ENCODE data around the gene TCF7L2.

The TCF7L2 gene

GRCh38 chr10:112967200-112967599 lies 17.2 kb downstream of the TCF7L2 start:
- DNase-seq = no peak

DNA sequence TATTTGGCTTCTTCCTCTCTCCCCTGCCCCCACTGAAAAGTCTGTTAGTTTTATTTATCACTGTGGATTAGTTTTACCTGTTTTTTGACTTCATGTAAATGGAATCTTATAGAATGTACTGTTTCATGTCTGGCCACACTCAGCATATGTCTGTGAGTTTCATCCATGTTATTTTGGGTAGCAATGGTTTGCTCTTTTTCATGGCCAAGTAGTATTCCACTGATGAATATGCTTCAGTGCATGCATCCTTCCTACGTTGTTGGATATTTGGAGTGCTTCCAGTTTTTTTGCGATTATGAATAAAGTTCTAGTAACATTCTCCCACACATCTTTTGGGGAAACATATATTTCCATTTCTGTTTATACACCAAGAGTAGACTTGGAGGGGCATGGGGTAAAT lies 19.1 kb downstream of the TCF7L2 start:
- no peak for DNase-seq

- DNase-seq = no peak
Measured at GRCh38 chr10:112969542-112969941, 19.5 kb downstream of the TCF7L2 start.

- DNase-seq = no peak
Measured at GRCh38 chr10:112970021-112970420, 20.0 kb downstream of the TCF7L2 start.

DNA sequence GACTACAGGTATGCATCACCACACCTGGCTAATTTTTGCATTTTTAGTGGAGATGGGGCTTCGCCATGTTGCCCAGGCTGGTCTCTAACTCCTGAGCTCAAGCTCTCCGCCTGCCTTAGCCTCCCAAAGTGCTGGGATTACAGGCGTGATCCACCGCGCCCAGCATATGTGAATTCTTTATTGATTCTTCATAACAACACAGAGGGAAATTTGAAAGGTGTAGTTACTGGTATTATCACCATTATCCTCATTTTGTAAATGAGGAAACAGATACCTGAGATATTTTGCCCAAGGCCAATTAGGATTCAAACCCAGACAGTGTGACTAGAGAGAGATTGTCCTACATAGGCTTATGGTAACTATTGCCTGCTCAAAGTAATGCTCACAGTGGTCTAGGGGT lies 22.6 kb downstream of the TCF7L2 start:
- no peak for DNase-seq

DNA sequence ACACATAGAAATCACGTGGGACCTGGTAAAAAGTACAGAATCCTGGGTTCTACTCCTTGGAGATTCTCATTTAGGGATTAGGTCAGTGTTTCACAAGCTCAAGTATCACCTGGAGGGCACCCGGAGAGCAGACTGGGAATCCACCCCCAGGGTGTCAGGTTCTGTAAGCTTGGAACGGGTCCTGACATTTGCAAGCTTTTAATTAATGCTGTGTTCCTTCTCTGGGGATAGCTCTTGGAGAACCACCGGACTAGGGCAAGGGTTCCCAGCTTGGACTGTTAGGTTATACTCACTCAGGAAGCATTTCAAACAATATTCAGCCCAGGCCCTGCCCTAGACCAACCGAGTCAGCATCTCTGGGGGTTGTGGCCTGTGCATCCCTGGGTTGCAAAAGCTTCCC lies 23.0 kb downstream of the TCF7L2 start:
- DNase-seq = no peak

DNA sequence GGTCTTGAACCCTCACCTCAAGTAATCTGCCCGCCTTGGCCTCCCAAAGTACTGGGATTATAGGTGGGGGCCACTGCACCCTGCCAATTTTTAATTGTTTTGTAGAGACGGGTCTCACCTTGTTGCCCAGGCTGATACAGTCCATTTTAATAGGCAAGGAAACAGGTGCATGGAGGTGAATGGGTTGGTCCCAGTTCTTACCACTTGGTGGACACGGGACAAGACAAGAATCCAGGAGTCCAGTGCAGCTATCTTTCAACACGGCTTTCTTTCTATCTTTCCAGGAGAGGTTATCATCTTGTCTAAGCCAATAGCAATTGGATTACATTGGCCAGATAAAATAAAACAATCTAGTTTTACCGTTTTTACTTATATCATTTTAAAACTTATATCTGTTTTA lies 23.8 kb downstream of the TCF7L2 start:
- no peak for DNase-seq

GRCh38 chr10:112977426-112977898 lies 27.4 kb downstream of the TCF7L2 start:
- DNase-seq = no peak

DNA sequence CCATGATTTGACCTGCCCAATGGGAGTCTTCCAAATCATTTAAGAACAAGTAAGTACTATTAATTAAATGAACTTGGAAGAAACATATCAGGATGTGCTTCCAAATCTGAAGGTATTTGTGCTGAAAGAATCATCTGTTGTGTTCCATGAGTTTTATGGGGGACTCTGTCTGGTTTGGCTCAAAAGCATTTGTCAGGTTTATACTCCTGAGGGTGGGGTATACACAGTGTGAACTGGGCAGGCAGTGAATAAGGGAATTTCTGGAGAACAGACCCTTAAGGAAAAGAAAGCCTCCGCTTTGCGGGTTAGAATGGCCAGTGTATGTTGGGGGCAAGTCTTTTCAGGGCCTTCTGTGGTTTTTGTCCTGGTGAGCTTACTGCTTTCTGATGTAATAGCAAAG lies 29.9 kb downstream of the TCF7L2 start:
- no peak for DNase-seq

- DNase-seq = no peak
Measured at GRCh38 chr10:112980937-112981336, 30.9 kb downstream of the TCF7L2 start.

GRCh38 chr10:112981553-112981952 lies 31.5 kb downstream of the TCF7L2 start:
- DNase-seq = no peak

DNA sequence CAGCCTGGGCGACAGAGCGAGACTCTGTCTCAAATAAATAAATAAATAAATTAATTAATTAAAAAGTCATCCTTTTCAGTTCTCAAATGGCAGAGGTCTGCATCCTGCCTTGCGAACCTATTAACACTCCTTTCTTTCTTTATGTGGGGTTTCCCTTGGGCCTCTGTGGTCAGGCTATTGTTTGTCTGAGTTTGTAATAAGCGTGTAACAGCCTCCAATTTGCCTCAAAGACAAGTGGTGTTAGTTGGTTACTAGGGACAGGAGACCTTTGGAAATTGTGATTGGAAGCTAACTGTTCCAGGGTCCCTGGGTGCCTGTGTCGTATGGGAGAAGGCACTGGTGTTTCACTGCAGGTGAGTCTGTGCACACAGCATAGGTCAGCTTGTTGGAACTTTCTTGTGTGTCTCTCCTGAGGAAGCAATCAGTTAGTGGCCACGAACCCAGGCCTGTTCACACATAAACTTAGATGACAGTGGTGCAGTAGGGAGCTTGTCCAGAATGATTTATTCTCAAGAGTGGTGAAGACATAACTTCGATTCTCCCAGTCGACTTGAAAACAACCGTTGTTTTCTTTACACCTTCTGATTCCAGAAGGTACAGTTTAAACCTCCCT lies 33.5 kb downstream of the TCF7L2 start:
- DNase-seq = no peak

- DNase-seq = no peak
Measured at GRCh38 chr10:112984756-112985155, 34.7 kb downstream of the TCF7L2 start.

- DNase-seq = no peak
Measured at GRCh38 chr10:112985690-112986543, 35.9 kb downstream of the TCF7L2 start.

- no peak for DNase-seq
Measured at GRCh38 chr10:112986544-112987190, 36.6 kb downstream of the TCF7L2 start.

- DNase-seq = no peak
Measured at GRCh38 chr10:112988839-112989406, 38.9 kb downstream of the TCF7L2 start.

- DNase-seq = no peak
Measured at GRCh38 chr10:112989826-112990225, 39.8 kb downstream of the TCF7L2 start.

GRCh38 chr10:112990271-112990670 lies 40.2 kb downstream of the TCF7L2 start:
- no peak for DNase-seq

DNA sequence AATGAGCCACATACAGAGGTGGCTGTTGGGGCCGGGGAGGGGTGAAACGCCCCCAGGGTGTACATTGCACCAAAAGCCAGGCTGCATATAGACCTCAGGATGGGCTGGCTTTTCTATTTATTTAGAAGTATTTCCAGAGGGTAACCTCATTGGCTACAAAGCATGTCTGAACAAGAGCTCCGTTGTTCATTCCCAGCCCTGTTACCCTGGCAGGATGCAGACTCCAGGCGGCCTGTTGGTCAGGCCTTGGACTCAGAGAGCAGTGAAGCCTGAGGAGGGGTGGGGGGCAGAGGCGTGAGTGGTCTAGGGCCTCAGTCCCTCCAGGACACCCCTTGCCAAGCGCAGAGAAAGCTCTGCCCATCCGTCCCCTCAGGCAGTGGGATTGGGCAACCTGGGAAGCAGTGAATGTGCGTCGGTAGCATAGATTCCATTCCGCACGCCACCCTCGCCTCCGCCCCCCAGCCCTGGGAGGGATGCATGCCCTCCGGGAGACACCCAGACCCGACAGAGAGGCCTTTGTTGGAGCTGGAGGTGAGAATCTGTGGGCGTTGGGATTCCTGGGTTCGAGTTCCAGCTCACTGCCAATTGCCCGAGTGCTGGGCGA lies 41.9 kb downstream of the TCF7L2 start:
- DNase-seq = no peak

GRCh38 chr10:112996462-112996861 lies 46.4 kb downstream of the TCF7L2 start:
- DNase-seq = no peak

GRCh38 chr10:112999102-112999501 lies 49.1 kb downstream of the TCF7L2 start:
- no peak for DNase-seq

DNA sequence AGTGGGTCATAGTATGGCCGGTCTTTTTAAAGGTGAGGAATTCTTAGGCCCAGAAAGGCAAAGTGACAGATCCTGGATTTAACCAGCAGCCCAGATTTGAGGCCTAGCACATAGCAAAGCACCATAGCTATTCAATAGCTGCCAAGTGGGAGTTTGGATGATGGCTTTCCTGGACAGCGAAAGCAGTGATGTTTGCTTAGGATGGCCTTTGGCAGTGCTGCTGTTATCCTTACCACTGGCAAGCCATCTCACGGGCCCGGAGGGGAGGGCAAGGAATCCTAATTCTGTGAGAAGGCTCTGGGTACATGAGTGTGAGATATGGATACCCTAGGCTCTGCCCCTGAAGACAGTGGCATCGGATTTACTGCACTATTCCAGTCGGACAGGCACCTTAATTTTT lies 50.4 kb downstream of the TCF7L2 start:
- DNase-seq = no peak
